ENCODE results near the gene TMEM141. TPM values are rescaled to one million over a fixed set of nuclear protein-coding genes. Genes with fewer than 3 reads are reported as not detected.

Gene TMEM141
- total RNA-seq, 4 donors from 2014 or later, result 22.2 to 68.8 (median 54.4) TPM

DNA sequence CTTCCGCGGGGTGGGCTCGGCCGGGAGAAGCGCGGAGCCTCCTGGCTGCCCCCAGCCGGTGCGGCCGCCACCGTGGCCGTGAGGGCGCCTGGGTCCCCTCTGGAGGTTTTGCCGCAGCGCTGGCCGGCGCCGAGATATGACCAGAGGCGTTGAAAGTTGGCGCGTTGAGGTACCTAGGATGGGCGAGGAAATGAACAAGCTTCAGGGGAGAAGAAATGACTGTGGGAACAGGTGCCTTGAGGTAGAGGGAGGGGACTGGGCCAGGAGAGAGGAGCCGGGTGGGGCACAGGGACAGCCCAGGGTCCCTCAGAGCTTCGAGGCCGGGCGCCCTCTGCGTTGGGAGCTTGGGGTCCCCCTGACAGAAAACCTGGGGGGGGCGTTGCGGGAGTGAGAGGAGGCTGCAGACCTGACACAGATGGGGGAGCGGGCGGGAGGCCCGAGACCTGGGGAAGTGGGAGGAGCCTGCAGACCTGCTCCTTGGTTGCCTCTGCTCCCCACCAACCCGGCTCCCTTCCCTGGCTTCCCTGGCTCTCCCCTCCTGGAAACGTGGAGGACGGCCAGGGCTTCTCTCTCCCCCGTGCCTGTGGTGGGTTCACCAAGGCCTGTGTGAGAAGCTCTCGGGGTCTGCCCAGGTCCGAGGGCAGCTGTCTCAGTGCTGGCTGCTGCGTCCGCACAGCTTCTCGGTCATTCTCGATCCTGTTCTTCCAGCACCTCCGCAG is 30.8 kb downstream of the TMEM141 start:
- TF ChIP-seq, protein P1, sequence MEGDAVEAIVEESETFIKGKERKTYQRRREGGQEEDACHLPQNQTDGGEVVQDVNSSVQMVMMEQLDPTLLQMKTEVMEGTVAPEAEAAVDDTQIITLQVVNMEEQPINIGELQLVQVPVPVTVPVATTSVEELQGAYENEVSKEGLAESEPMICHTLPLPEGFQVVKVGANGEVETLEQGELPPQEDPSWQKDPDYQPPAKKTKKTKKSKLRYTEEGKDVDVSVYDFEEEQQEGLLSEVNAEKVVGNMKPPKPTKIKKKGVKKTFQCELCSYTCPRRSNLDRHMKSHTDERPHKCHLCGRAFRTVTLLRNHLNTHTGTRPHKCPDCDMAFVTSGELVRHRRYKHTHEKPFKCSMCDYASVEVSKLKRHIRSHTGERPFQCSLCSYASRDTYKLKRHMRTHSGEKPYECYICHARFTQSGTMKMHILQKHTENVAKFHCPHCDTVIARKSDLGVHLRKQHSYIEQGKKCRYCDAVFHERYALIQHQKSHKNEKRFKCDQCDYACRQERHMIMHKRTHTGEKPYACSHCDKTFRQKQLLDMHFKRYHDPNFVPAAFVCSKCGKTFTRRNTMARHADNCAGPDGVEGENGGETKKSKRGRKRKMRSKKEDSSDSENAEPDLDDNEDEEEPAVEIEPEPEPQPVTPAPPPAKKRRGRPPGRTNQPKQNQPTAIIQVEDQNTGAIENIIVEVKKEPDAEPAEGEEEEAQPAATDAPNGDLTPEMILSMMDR (IDR thresholded peaks at IDR 0.05; ENCODE audit: low read depth), result no peak

DNA sequence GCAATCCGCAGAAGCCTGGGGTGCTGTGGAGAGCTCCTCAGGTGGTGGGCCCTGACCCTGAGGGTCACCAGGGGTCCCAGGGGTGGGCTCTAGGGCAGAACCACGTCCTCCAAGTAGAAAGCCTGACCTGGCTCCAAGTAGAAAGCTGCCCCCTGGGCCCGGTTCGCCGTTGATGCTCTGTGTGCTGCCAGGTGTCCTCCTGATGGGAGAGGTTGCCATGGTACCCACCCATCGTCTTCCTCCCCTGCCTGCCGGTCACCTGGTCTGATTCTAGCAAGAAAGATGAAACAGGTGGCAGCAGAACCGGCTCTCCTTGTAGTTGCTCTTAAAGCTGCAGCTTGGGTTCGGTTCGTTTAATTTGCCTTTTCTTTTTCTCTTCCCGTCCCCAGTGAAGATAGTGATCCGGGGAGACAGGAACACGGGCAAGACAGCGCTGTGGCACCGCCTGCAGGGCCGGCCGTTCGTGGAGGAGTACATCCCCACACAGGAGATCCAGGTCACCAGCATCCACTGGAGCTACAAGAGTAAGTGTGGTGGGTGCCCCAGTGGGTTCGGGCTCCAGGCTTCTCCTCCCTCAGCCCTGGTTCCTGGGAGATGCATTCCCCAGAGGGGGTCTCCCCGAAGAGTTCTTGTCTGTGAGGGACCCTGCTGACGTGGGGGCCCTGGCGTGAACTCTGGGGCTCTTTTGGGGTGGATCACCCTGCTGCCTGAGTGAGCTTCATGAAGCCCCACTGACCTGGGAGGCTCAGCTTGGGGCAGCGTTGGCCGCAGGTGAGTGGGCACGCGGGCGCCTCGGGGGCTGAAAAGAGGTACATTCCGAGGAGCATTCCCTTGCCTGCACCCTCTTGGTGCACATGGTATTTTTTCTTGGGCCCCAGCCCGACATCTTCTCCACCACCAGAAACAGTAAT is 32.2 kb downstream of the TMEM141 start:
- TF ChIP-seq, protein P1 (IDR thresholded peaks at IDR 0.05; ENCODE audit: low read depth), result no peak

DNA sequence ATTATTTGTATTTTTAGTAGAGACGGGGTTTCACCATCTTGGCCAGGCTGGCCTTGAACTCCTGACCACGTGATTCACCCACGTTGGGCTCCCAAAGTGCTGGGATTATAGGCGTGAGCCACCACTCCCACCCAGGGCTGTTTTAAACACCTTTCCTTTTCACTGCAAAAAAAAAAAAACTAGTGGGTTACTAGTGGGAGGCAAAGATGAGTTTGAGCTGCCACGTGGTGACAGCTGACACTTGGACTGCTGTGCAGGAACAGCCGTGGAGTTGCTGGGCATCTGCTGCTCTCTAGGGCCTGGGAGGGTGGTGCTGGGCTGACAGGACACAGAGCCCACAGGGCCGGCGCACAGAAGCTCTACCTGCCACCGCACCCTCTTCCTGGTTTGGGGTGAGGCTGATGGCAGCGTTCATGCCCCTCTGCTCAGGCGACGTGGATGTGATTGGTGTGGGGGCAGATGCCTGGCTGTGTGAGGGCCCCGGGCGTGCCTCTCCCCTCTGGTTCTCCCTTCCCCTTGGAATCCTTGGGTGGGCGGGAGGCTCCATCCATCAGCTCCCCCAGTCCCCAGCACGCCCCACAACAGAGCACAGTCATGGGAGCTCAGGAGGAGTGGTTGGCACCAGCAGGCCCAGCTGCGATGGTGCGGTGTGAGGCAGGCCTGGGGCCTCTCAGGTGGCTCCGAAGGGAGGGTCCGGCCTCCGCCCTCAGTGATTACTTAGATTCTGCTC is 33.5 kb downstream of the TMEM141 start:
- TF ChIP-seq, protein P1 (IDR thresholded peaks at IDR 0.05; ENCODE audit: low read depth), result no peak

DNA sequence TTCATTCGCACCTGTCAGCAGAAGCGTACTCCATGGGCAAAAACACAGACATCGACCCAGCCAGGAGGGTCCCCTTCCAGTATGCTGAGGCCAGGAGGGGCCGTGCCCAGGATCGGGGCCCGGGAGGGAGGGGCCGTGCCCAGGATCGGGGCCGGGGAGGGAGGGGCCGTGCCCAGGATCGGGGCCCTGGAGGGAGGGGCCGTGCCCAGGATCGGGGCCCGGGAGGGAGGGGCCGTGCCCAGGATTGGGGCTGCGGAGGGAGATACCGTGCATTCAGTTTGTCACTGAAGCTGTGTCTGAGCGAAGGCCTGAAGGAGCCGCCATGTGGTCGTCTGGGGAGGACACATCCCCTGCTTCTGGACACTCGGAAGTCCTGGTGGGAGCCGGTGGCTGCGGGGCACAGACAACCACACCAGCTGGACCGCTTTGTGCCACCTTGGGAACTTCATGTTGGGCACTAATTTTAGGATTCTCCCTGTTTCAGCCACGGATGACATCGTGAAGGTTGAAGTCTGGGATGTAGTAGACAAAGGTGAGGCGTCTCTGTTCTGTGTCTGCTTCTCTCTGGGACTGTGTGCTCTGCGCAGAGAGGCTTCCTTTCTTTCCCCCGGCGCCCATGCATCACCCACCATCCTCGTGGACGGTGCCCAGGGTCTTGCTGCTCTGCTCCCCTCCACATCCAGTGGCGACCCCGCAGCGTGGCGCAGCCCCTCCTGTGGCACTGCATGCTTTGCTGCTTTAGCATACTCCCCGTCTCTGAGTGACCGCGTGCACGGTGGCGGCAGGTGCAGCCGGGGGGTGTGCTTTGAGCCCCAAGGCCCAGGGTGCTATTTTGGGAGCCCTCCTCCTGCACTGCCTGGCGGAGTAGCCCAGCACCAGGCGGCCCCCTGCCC is 34.4 kb downstream of the TMEM141 start:
- TF ChIP-seq, protein P1 (IDR thresholded peaks at IDR 0.05; ENCODE audit: low read depth), result no peak

DNA sequence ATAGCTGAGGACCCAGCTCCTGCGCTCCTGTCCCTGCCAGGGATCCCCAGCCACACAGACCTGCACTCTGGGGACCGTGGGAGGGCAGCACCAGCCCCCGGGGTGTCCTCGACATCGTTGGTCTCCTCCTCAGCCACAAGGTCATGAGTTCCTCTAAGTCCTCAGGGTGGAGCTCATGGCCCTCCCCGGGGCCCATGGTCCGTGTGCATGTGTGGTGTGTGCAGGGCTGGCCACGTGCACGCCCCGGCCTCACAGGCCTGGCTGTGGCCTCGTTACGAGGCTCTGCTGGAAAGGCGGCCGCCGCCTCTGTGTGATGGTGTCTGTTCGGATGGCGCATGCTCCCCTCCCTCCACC is 35.0 kb downstream of the TMEM141 start:
- TF ChIP-seq, protein P1 (IDR thresholded peaks at IDR 0.05; ENCODE audit: low read depth), result no peak

DNA sequence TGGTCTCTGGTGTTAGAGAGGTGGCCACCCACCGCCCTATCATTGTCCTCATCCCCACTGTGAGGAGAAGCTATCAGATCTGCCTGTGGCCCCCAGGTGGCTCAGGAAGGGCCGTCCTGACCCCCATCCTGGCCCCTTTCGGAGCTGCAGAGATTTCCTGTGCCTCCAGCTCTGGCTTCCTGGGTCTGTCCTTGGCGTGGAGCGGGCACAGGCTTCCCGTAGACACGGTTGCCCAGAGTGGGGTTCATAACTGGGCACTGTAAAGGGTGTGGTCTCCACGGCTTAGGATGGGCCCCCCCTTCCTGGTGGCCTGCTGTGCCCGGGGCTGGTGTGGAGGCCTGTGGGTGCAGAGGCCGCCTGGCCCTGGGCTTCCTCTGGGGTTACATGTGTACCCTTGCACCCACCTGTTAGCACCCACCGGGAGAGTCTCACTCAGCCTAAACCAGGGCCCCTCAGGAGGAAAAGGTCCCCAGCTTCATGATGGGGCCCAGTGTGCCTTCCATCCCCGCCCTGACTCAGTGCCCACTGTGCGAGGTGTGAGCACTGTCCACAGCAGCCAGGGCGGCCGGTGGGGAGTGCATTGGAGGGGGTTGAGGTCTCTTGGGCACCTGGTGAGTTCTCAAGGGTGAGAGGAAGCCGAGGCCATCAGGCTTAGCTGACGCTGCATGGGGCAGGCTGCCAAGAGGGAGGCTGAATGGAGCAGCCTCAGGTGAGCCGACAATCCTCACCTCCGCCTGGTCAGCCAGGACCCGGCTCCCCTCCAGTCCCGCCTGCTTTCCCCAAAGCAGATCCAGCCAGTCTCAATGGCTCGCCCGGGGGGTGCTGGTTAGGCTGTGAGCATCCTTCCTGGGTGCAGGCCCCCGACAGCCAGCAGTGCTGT is 35.8 kb downstream of the TMEM141 start:
- TF ChIP-seq, protein P1 (IDR thresholded peaks at IDR 0.05; ENCODE audit: low read depth), result no peak
